GM20000 (cell line): ENCODE results near the gene CEBPE.

Experiments
- DNase-seq: peaks from one replicate; pipeline ENCODE4 v3.0.0; 2012; ENCODE audit warnings: low spot score
- CTCF ChIP-seq: IDR thresholded peaks from 2 replicates; pipeline ENCODE4 v1.5.1; 2012; ENCODE audit warnings: mild to moderate bottlenecking, control low read depth; ENCODE audit errors: extremely low read depth, missing control alignments

Gene CEBPE

DNA sequence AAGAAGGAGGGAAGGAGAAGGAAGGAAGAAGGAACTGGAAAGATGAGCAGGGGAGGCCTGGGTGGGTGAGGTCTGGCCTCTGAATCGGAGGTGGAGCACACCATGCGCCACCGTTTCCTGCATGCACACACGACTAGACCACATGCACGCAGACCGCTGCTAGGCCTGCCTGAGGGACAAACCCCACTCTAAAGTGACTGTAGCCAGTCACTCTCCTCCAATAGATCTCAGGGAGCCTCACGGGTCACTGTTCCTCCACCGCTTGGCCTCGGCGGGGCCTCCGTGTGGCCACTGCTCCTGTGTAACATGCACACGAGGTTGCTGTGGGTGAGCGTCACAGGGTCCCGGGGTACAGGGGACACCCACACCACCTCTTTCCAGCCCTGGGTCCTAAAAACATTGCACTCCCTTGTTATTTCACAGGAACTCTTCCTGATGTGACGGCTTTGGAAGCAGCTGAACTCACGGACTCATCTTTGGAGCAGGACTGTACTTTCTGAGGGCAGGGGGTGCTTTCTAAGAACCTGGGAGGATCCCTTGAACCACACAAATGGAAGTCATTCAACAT, 17.6 kb upstream of the CEBPE start:
- no peak for DNase-seq

DNA sequence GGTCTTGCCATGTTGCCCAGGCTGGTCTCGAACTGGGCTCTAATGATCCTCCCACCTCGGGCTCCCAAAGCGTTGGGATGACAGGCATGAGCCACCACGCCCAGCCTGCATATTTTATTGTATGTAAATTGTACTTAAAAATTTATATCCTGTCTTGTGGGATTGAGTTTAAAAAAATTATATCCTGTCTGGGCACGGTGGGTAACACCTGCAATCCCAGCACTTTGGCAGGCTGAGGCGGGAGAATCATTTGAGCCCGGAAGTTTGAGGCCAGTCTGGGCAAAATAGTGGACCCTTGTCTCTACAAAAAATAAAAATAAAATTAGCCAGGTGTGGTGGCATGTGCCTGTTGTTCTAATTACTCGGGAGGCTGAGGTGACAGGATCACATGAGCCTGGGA, 13.9 kb upstream of the CEBPE start:
- no peak for TF ChIP-seq CTCF
- DNase-seq: no peak

More for the DNA sequence above, 17.6 kb upstream of the CEBPE start:
- no peak for TF ChIP-seq CTCF

- TF ChIP-seq CTCF: no peak
- no peak for DNase-seq
These were observed 12.4 kb upstream of the CEBPE start for GRCh38 chr14:23131482-23131881.

DNA sequence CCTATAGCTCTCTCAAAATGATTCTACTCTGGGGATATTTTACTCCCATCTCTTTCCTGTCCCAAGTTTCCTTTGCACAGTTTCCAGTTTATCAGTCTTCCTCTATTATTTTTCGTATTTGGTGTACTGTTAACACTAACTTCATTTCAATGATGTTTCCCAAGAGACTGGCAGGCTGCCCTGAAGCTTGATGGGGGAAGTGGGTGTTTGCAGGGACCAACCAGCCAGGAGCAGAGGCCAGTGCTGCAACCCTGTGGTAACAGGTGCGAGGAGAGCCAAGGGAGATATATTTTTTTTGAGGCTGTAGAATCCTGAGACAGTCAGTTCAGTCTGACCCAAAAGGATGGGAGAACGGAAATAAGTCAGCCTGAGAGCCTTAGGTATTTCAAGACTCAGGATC, 11.8 kb upstream of the CEBPE start:
- DNase-seq: no peak
- TF ChIP-seq CTCF: no peak

- no peak for TF ChIP-seq CTCF
- DNase-seq: no peak
These were observed 10.8 kb upstream of the CEBPE start for GRCh38 chr14:23129759-23130316.

GRCh38 chr14:23128969-23129758, 10.1 kb upstream of the CEBPE start:
- no peak for DNase-seq
- TF ChIP-seq CTCF: no peak

GRCh38 chr14:23127861-23128260, 8.8 kb upstream of the CEBPE start:
- DNase-seq: no peak
- TF ChIP-seq CTCF: no peak
